ENCODE results near the gene APP.

The APP gene
- long read RNA-seq, transcript APP-204 (17 exons, 3,543 nt) = major isoform, 340 of 620 reads
- long read RNA-seq, transcript APP-202 (16 exons, 3,355 nt) = minor isoform, 29 of 620 reads
- long read RNA-seq, transcript APP-205 (17 exons, 2,366 nt) = minor isoform, 10 of 620 reads
- long read RNA-seq, transcript APP-201 (18 exons, 3,467 nt) = minor isoform, 108 of 620 reads
- long read RNA-seq, partial matches to known transcripts = 57 of 620 reads
- long read RNA-seq, other reads (novel, unspliced or antisense) = 75 of 620 reads

DNA sequence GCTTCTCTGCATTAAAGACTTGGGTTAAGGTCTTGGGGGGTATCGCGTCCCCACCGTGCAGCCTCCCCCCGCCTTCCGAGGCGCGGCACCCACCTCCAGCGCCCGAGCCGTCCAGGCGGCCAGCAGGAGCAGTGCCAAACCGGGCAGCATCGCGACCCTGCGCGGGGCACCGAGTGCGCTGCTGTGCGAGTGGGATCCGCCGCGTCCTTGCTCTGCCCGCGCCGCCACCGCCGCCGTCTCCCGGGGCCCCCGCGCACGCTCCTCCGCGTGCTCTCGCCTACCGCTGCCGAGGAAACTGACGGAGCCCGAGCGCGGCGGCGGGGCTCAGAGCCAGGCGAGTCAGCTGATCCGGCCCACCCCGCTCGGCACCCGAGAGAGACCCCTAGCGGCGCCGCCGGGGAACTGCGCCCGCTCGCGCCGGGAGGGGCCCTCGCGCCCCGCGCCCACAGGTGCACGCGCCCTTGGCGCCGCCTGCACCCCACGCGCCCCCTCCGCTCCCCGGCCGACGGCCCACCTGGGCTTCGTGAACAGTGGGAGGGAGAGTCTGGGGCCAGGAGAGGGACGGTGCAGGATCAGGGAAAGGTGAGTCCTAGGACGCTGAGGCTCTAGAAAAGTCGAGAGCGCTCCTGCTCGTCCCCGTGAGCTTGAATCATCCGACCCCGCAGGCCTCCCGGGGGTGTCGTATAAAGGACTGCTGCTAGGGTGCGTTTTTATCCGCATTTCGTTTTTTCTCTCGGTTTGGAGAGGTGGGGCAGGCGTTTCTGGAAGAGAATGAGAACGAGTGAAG lies at the start of gene APP:
Gene APP, minus strand, starts transcription at position 300 of the 787 bp plus-strand sequence. Its CDS starts 150 bp downstream, at position 150.
- Histone ChIP-seq H3K27me3 (ENCODE audit: insufficient read depth, poor library complexity, severe bottlenecking) (no peaks in the 10 kb centered on the region), H3K4me3 (replicated peaks; ENCODE audit: insufficient read depth, low read length) (peak within 1 kb of the TSS; percentile 90), H3K27ac (replicated peaks) (peak within 1 kb of the TSS; percentile 93)
- peak in 1 of 2 experiments; percentile 75 for DNase-seq (ENCODE audit: low read depth in 1 of 2, low spot score in 1 of 2)
- peak; percentile 66; the same call in 1 of the 2 replicates for TF ChIP-seq POLR2AphosphoS5 (IDR thresholded peaks at IDR 0.05; ENCODE audit: low read depth)
- TF ChIP-seq, protein P1, sequence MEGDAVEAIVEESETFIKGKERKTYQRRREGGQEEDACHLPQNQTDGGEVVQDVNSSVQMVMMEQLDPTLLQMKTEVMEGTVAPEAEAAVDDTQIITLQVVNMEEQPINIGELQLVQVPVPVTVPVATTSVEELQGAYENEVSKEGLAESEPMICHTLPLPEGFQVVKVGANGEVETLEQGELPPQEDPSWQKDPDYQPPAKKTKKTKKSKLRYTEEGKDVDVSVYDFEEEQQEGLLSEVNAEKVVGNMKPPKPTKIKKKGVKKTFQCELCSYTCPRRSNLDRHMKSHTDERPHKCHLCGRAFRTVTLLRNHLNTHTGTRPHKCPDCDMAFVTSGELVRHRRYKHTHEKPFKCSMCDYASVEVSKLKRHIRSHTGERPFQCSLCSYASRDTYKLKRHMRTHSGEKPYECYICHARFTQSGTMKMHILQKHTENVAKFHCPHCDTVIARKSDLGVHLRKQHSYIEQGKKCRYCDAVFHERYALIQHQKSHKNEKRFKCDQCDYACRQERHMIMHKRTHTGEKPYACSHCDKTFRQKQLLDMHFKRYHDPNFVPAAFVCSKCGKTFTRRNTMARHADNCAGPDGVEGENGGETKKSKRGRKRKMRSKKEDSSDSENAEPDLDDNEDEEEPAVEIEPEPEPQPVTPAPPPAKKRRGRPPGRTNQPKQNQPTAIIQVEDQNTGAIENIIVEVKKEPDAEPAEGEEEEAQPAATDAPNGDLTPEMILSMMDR (IDR thresholded peaks at IDR 0.05; ENCODE audit: insufficient read depth, low read length) = peak; percentile 38
- no peak for TF ChIP-seq SPI1 (IDR thresholded peaks at IDR 0.05; ENCODE audit: borderline replicate concordance, low read depth)

DNA sequence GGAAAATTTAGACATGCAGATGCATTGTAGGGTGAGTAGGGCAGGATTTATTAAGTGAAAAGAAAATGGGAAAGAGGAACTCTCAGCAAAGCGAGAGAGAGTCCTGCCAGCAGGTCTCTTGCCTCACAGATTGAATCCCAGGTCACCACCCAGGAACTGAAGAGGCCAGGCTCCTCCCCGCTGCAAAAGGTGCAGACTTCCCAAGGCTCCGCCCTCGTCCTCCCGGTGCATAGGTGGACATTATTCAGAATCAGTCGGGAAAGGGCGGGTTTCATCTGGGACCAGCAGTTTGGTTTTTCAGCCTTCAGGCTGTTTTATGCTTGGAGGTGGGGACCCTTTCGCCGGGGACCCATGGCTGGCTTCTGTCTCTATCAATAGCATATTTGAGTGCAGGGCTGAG lies 41.6 kb upstream of the APP start:
- DNase-seq (ENCODE audit: low read depth in 1 of 2, low spot score in 1 of 2) = no peak
- Histone ChIP-seq H3K27ac (replicated peaks) (no peak overlapping the region), H3K4me3 (replicated peaks; ENCODE audit: insufficient read depth, low read length) (no peak overlapping the region), H3K27me3 (ENCODE audit: insufficient read depth, poor library complexity, severe bottlenecking) (no peaks in the 10 kb centered on the region)
- TF ChIP-seq, protein P1 (IDR thresholded peaks at IDR 0.05; ENCODE audit: insufficient read depth, low read length) = no peak
- TF ChIP-seq GABPA (IDR thresholded peaks at IDR 0.05; ENCODE audit: low read depth) (no peak), SPI1 (IDR thresholded peaks at IDR 0.05; ENCODE audit: borderline replicate concordance, low read depth) (no peak), POLR2AphosphoS5 (IDR thresholded peaks at IDR 0.05; ENCODE audit: low read depth) (no peak)
- TF ChIP-seq, protein P2, sequence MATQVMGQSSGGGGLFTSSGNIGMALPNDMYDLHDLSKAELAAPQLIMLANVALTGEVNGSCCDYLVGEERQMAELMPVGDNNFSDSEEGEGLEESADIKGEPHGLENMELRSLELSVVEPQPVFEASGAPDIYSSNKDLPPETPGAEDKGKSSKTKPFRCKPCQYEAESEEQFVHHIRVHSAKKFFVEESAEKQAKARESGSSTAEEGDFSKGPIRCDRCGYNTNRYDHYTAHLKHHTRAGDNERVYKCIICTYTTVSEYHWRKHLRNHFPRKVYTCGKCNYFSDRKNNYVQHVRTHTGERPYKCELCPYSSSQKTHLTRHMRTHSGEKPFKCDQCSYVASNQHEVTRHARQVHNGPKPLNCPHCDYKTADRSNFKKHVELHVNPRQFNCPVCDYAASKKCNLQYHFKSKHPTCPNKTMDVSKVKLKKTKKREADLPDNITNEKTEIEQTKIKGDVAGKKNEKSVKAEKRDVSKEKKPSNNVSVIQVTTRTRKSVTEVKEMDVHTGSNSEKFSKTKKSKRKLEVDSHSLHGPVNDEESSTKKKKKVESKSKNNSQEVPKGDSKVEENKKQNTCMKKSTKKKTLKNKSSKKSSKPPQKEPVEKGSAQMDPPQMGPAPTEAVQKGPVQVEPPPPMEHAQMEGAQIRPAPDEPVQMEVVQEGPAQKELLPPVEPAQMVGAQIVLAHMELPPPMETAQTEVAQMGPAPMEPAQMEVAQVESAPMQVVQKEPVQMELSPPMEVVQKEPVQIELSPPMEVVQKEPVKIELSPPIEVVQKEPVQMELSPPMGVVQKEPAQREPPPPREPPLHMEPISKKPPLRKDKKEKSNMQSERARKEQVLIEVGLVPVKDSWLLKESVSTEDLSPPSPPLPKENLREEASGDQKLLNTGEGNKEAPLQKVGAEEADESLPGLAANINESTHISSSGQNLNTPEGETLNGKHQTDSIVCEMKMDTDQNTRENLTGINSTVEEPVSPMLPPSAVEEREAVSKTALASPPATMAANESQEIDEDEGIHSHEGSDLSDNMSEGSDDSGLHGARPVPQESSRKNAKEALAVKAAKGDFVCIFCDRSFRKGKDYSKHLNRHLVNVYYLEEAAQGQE (IDR thresholded peaks at IDR 0.05; ENCODE audit: insufficient replicate concordance, low read depth) = no peak

DNA sequence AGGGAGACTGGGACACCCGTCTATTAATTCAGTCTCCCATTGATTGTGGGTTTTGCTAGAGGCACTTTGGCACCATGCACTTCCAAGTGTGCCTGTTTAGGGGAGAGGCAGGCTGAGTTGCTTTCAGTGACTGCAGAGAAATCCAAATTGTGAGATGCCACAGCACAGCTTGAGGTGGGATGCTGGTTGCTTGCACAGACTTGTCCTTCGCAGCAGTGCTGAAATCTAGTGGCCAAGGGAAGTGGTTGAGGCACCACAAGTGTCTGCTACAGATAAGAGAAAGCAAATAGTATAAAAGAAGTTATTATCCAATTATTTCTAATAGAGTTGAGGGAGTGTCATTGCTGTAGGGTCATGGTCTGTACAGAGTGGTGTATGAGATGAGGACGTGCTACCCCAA lies 40.0 kb upstream of the APP start:
- TF ChIP-seq, protein P2 (IDR thresholded peaks at IDR 0.05; ENCODE audit: insufficient replicate concordance, low read depth) = peak; percentile 63
- no peak for TF ChIP-seq GABPA (IDR thresholded peaks at IDR 0.05; ENCODE audit: low read depth)
- H3K27ac ChIP-seq (replicated peaks) = no peak overlapping the region
- H3K4me3 ChIP-seq (replicated peaks; ENCODE audit: insufficient read depth, low read length) = no peak overlapping the region
- H3K27me3 ChIP-seq (ENCODE audit: insufficient read depth, poor library complexity, severe bottlenecking) = no peaks in the 10 kb centered on the region
- DNase-seq (ENCODE audit: low read depth in 1 of 2, low spot score in 1 of 2) = no peak

DNA sequence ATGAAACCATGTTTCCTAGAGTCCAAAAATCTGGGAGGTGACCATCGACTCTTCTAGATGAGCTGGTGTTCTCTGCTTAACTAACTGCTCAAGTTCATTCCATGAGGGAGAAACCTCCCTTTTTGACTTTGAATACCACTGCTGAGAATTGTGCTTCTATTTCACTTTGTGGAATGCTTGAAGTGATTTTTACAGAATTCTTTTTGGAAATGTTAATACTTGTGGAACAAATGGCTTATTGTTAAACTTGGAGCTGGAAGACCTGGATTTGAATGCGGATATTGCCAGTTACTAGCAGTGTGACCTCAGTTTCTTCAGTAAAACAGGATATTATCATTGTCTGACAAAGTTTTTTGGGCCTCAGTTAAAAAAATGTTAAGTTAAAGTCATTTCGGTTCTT lies 36.5 kb upstream of the APP start:
- no peak for TF ChIP-seq SPI1 (IDR thresholded peaks at IDR 0.05; ENCODE audit: borderline replicate concordance, low read depth)
- no peak for TF ChIP-seq GABPA (IDR thresholded peaks at IDR 0.05; ENCODE audit: low read depth)
- TF ChIP-seq, protein P2 (IDR thresholded peaks at IDR 0.05; ENCODE audit: insufficient replicate concordance, low read depth) = no peak
- TF ChIP-seq, protein P1 (IDR thresholded peaks at IDR 0.05; ENCODE audit: insufficient read depth, low read length) = no peak
- TF ChIP-seq POLR2AphosphoS5 (IDR thresholded peaks at IDR 0.05; ENCODE audit: low read depth) = no peak
- no peak for DNase-seq (ENCODE audit: low read depth in 1 of 2, low spot score in 1 of 2)
- Histone ChIP-seq H3K27ac (replicated peaks) (no peak overlapping the region), H3K4me3 (replicated peaks; ENCODE audit: insufficient read depth, low read length) (no peak overlapping the region), H3K27me3 (ENCODE audit: insufficient read depth, poor library complexity, severe bottlenecking) (no peaks in the 10 kb centered on the region)
